GM19025 (cell line): ENCODE results near the gene IL10.

Experiments
- ATAC-seq: cut with Tn5 transposase; IDR thresholded peaks from one replicate; pipeline ENCODE4 v1.9.1; 2021; ENCODE audit warnings: mild to moderate bottlenecking, low read depth, moderate library complexity; ENCODE audit not compliant: unreplicated experiment

Gene IL10

GRCh38 chr1:206738370-206739366, 33.6 kb downstream of the IL10 start:
- no peak for ATAC-seq

- no peak for ATAC-seq
Observed at GRCh38 chr1:206737729-206738201, 34.5 kb downstream of the IL10 start.

- ATAC-seq, result no peak
Observed at GRCh38 chr1:206736878-206737728, 35.2 kb downstream of the IL10 start.

GRCh38 chr1:206735553-206736031, 36.7 kb downstream of the IL10 start:
- ATAC-seq, result no peak

GRCh38 chr1:206734499-206735142, 37.7 kb downstream of the IL10 start:
- no peak for ATAC-seq

- ATAC-seq, result no peak
Observed at GRCh38 chr1:206732992-206733391, 39.3 kb downstream of the IL10 start.

- ATAC-seq, result no peak
Observed at GRCh38 chr1:206732508-206732907, 39.8 kb downstream of the IL10 start.

- ATAC-seq, result no peak
Observed at GRCh38 chr1:206729507-206729906, 42.8 kb downstream of the IL10 start.

GRCh38 chr1:206729050-206729449, 43.2 kb downstream of the IL10 start:
- no peak for ATAC-seq

GRCh38 chr1:206728697-206728987, 43.7 kb downstream of the IL10 start:
- ATAC-seq, result no peak

GRCh38 chr1:206727981-206728696, 44.2 kb downstream of the IL10 start:
- ATAC-seq, result no peak

GRCh38 chr1:206725109-206725963, 47.0 kb downstream of the IL10 start:
- no peak for ATAC-seq

GRCh38 chr1:206723805-206724472, 48.4 kb downstream of the IL10 start:
- ATAC-seq, result no peak

GRCh38 chr1:206723462-206723804, 48.9 kb downstream of the IL10 start:
- no peak for ATAC-seq

GRCh38 chr1:206722751-206723461, 49.4 kb downstream of the IL10 start:
- no peak for ATAC-seq

- no peak for ATAC-seq
Observed at GRCh38 chr1:206721454-206721853, 50.8 kb downstream of the IL10 start.

GRCh38 chr1:206719169-206719839, 53.0 kb downstream of the IL10 start:
- no peak for ATAC-seq

GRCh38 chr1:206717674-206717989, 54.7 kb downstream of the IL10 start:
- no peak for ATAC-seq
